ENCODE measurements around the gene TUBE1. TPM values are rescaled to one million over a fixed set of nuclear protein-coding genes. Genes with fewer than 3 reads are reported as not detected.

Gene TUBE1
- polyA plus RNA-seq, 1 of the 3 experiments (the other 2 are of a cell fraction) = 11.9 TPM

GRCh38 chr6:112117554-112117953 lies 30.3 kb upstream of the TUBE1 start:
- H3K36me3 ChIP-seq (replicated peaks in 1 of 2; ENCODE audit: control insufficient read depth in 1 of 2, insufficient read depth in 2 of 2, low read length in 1 of 2) = peaks cover 0 to 42% of the 10 kb centered on the region in 2 experiments

GRCh38 chr6:112116221-112116620 lies 28.9 kb upstream of the TUBE1 start:
- DNase-seq = no peak
- no peak overlapping the region for H3K4me2 ChIP-seq
- H3K27me3 ChIP-seq (ENCODE audit: insufficient read depth) = no peaks in the 10 kb centered on the region
- no peak overlapping the region for H3K4me3 ChIP-seq (ENCODE audit: low read depth in 2 of 2, low read length in 1 of 2)
- peaks cover 0 to 45% of the 10 kb centered on the region in 2 experiments for H3K36me3 ChIP-seq (replicated peaks in 1 of 2; ENCODE audit: control insufficient read depth in 1 of 2, insufficient read depth in 2 of 2, low read length in 1 of 2)
- 100% methylated on average over 1 of the region's 1 CpG for WGBS (ENCODE audit: low lambda C conversion rate)
- H3F3A ChIP-seq (replicated peaks; ENCODE audit: insufficient read depth) = no peaks in the 10 kb centered on the region
- H3K79me2 ChIP-seq (ENCODE audit: insufficient read depth) = no peaks in the 10 kb centered on the region
- ChIA-PET POLR2A (no interaction called here), CTCF (interaction anchor here (1.1 to 1.4 kb wide), 2 partner anchors 9 to 26 kb away, joined by 3 to 5 read pairs; no protein-coding TSS in a partner anchor)
- H3K9me3 ChIP-seq = no peaks in the 10 kb centered on the region
- no peak overlapping the region; the same call in 1 of the 2 replicates for H2AFZ ChIP-seq (ENCODE audit: low read depth)
- no peaks in the 10 kb centered on the region for H4K20me1 ChIP-seq (ENCODE audit: insufficient read depth)
- no peaks in the 10 kb centered on the region for H3K9me2 ChIP-seq
- H3K27ac ChIP-seq (ENCODE audit: low read depth in 2 of 2, low read length in 1 of 2) = no peak overlapping the region
- peaks cover 0 to 8% of the 10 kb centered on the region in 2 experiments; a peak in 2 of 4 replicates for H3K4me1 ChIP-seq (ENCODE audit: control insufficient read depth in 1 of 2, insufficient read depth in 2 of 2, low read depth in 1 of 2, low read length in 1 of 2)
- TF ChIP-seq MAX (IDR thresholded peaks at IDR 0.05; ENCODE audit: low read depth) (no peak), CTCF (IDR thresholded peaks at IDR 0.05) (0 out of 2 replicates have a peak, but pooled peaks have one; percentile 8)
- no peak overlapping the region for H3K9ac ChIP-seq

More at GRCh38 chr6:112117554-112117953, 30.3 kb upstream of the TUBE1 start:
- Histone ChIP-seq H3F3A (replicated peaks; ENCODE audit: insufficient read depth) (no peaks in the 10 kb centered on the region), H3K27ac (ENCODE audit: low read depth in 2 of 2, low read length in 1 of 2) (peak overlapping the region in 1 of 2 experiments; percentile 22; a peak in 1 of 4 replicates), H4K20me1 (ENCODE audit: insufficient read depth) (no peaks in the 10 kb centered on the region), H3K9ac (no peak overlapping the region), H3K4me1 (ENCODE audit: control insufficient read depth in 1 of 2, insufficient read depth in 2 of 2, low read depth in 1 of 2, low read length in 1 of 2) (peaks cover 0 to 16% of the 10 kb centered on the region in 2 experiments; a peak in 2 of 4 replicates), H3K4me2 (no peak overlapping the region), H3K27me3 (ENCODE audit: insufficient read depth) (no peaks in the 10 kb centered on the region), H2AFZ (ENCODE audit: low read depth) (no peak overlapping the region), H3K9me3 (no peaks in the 10 kb centered on the region), H3K4me3 (ENCODE audit: low read depth in 2 of 2, low read length in 1 of 2) (no peak overlapping the region), H3K9me2 (no peaks in the 10 kb centered on the region), H3K79me2 (ENCODE audit: insufficient read depth) (no peaks in the 10 kb centered on the region)
- CTCF ChIA-PET = interaction anchor here (0.6 kb wide), 1 partner anchor 30 kb away, joined by 3 read pairs; no protein-coding TSS in a partner anchor
- 50% methylated on average over 1 of the region's 1 CpG for WGBS (ENCODE audit: low lambda C conversion rate)
- POLR2A ChIA-PET = no interaction called here
- no peak for DNase-seq
- TF ChIP-seq TAF1 (IDR thresholded peaks at IDR 0.05; ENCODE audit: borderline replicate concordance, low read depth, low read length) (no peak), FOSL2 (IDR thresholded peaks at IDR 0.05; ENCODE audit: borderline replicate concordance, low read depth) (no peak), CTCF (IDR thresholded peaks at IDR 0.05) (no peak), JUND (IDR thresholded peaks at IDR 0.05) (no peak), SMC3 (IDR thresholded peaks at IDR 0.05; ENCODE audit: low read depth, low read length) (no peak), IRF3 (IDR thresholded peaks at IDR 0.05; ENCODE audit: low read depth, low read length) (no peak), ELF1 (IDR thresholded peaks at IDR 0.05) (no peak)

All from SK-N-SH (cell line).